ENCODE measurements around the gene PPM1L. TPM values are rescaled to one million over a fixed set of nuclear protein-coding genes. Genes with fewer than 3 reads are reported as not detected.

Gene PPM1L
- total and polyA plus RNA-seq, 9 donors: 2.2 to 12.1 (median 10.2) TPM

DNA sequence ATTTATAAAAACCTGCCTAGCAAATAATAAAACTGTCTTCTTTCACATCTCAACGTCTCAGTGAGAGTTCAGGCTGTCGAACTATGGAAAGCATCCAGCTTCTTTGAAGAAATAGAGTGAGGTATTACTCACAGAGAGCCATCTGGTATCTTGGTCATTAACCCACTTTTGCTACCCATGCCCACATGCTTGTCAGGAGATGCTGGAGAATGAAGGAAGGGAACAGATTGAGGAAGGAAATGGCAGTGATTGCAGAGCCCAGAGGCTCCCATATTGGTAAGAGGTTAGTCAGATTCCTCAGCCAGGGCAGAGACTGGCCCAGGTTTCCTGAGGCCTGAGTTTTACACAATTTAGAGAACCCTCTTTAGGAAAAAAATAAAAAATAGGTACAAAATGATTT, 230.0 kb downstream of the PPM1L start:
- no peaks in the 10 kb centered on the region for H3K4me1 ChIP-seq (ENCODE audit: insufficient read depth)
- no peaks in the 10 kb centered on the region for H3K9me3 ChIP-seq
- TF ChIP-seq EP300 (IDR thresholded peaks at IDR 0.05) (no peak), POLR2A (IDR thresholded peaks at IDR 0.05) (no peak)
- TF ChIP-seq, protein P1, sequence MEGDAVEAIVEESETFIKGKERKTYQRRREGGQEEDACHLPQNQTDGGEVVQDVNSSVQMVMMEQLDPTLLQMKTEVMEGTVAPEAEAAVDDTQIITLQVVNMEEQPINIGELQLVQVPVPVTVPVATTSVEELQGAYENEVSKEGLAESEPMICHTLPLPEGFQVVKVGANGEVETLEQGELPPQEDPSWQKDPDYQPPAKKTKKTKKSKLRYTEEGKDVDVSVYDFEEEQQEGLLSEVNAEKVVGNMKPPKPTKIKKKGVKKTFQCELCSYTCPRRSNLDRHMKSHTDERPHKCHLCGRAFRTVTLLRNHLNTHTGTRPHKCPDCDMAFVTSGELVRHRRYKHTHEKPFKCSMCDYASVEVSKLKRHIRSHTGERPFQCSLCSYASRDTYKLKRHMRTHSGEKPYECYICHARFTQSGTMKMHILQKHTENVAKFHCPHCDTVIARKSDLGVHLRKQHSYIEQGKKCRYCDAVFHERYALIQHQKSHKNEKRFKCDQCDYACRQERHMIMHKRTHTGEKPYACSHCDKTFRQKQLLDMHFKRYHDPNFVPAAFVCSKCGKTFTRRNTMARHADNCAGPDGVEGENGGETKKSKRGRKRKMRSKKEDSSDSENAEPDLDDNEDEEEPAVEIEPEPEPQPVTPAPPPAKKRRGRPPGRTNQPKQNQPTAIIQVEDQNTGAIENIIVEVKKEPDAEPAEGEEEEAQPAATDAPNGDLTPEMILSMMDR (IDR thresholded peaks at IDR 0.05): no peak
- intact Hi-C loops (cut with DNase I): no loop called here
- H3K4me3 ChIP-seq: no peak overlapping the region
- H3K27ac ChIP-seq: no peak overlapping the region
- no peaks in the 10 kb centered on the region for H3K36me3 ChIP-seq
- DNase-seq: no peak
- WGBS, 3 donors: 42 to 55% (median 47%) methylated on average over 2 of the region's 2 CpGs
- no peaks in the 10 kb centered on the region for H3K27me3 ChIP-seq

DNA sequence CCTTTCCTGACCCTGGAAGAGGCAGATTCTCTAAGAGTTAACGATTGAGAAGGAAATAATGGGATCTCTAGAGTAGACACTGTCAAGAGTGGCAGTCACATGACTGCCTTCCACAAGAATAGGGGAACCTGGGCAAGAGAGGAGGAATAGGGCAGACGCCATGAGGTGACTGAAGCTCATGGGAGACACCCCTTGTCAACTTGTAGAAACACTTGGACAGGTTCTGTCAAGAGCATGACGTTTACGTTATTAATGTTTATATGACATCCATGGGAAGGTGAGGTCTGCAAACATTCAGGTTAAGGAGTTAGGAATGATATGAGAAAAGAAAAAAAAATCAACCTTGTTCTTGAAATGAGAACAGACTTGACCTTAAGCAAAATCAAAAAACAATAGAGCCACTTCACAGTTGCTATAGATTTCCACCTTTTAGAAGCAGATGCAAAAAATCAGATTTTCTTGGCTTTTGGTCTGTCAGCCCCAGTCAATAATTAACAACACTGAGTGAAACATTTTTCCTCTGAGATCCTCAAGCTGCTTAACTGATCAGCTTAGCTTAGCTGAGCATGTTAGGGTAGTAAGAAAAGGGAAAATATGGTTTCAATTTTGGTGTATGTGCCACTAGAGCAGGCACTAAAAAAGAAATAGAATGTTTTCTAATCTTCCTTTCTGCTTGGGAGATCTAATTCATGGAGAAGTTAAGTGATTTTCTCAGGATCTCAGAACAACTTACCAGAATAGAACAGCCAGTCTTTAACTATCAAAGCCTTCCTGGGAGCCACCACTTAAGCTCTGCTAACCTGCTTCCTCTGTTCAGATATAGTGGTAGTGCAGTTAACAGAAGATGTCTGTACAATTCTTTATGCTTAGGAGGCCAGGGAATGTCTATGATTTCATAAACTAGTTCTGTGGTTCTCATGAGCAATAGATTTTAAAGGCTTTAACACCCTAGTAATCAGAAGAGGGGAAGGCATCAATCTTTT, 232.2 kb downstream of the PPM1L start:
- no peaks in the 10 kb centered on the region for H3K4me1 ChIP-seq (ENCODE audit: insufficient read depth)
- no peak overlapping the region for H3K27ac ChIP-seq
- TF ChIP-seq POLR2A (IDR thresholded peaks at IDR 0.05): no peak
- TF ChIP-seq, protein P1 (IDR thresholded peaks at IDR 0.05): no peak
- no peak for TF ChIP-seq EP300 (IDR thresholded peaks at IDR 0.05)
- H3K9me3 ChIP-seq: no peaks in the 10 kb centered on the region
- intact Hi-C loops (cut with DNase I): no loop called here
- 77 to 90% (median 90%) methylated on average over 4 of the region's 4 CpGs for WGBS, 3 donors
- DNase-seq: no peak
- no peaks in the 10 kb centered on the region for H3K27me3 ChIP-seq
- no peaks in the 10 kb centered on the region for H3K36me3 ChIP-seq
- H3K4me3 ChIP-seq: no peak overlapping the region

DNA sequence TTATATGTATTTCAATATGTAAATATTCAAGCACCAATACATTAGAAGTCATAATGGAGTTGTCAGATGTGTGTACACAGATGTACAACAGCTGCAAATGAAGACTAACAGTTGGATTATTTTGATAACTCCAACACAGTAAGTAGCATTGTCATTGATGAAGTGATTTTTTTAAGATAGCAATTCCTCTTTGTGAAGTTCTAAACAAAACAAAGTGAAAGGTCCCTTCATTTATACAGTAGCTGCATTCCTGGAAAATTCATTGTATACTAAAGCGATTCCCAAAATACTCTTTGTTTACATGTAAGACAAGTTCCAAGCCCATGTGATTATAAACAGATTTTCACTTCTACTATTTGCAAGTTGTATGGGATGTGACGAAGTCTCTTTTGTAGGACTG, 234.4 kb downstream of the PPM1L start:
- H3K27me3 ChIP-seq: no peaks in the 10 kb centered on the region
- no peak overlapping the region for H3K27ac ChIP-seq
- H3K9me3 ChIP-seq: no peaks in the 10 kb centered on the region
- 75 to 84% (median 82%) methylated on average over 2 of the region's 2 CpGs for WGBS, 3 donors
- no peak for TF ChIP-seq POLR2A (IDR thresholded peaks at IDR 0.05)
- DNase-seq: no peak
- H3K4me3 ChIP-seq: no peak overlapping the region
- H3K4me1 ChIP-seq (ENCODE audit: insufficient read depth): no peaks in the 10 kb centered on the region
- no peaks in the 10 kb centered on the region for H3K36me3 ChIP-seq
- intact Hi-C loops (cut with DNase I): no loop called here

DNA sequence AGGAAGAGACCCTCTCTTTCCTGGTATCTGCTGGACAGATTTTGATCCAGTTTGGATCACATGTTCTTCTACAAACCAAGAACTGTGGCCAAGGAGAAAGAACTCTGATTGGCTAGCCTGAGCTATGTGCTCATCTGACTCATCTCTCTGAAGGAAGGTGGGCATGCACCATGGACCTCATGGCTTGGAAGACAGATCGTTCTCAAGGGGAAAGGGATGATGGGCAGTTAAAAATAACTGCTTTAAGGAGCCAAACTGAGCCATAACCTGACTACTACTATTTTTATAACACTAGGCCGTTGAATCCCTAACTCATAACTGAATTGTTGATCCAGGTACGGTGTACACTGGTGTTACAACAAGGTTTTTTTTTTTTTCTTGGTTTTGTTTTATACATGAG, 236.7 kb downstream of the PPM1L start:
- intact Hi-C loops (cut with DNase I): no loop called here
- TF ChIP-seq POLR2A (IDR thresholded peaks at IDR 0.05): no peak
- TF ChIP-seq EP300 (IDR thresholded peaks at IDR 0.05): no peak
- TF ChIP-seq, protein P1 (IDR thresholded peaks at IDR 0.05): no peak
- H3K4me1 ChIP-seq (ENCODE audit: insufficient read depth): no peaks in the 10 kb centered on the region
- no peak overlapping the region for H3K27ac ChIP-seq
- no peak for DNase-seq
- no peaks in the 10 kb centered on the region for H3K9me3 ChIP-seq
- WGBS, 3 donors: 60 to 95% (median 77%) methylated on average over 3 of the region's 3 CpGs
- H3K4me3 ChIP-seq: no peak overlapping the region
- no peaks in the 10 kb centered on the region for H3K27me3 ChIP-seq
- no peaks in the 10 kb centered on the region for H3K36me3 ChIP-seq

DNA sequence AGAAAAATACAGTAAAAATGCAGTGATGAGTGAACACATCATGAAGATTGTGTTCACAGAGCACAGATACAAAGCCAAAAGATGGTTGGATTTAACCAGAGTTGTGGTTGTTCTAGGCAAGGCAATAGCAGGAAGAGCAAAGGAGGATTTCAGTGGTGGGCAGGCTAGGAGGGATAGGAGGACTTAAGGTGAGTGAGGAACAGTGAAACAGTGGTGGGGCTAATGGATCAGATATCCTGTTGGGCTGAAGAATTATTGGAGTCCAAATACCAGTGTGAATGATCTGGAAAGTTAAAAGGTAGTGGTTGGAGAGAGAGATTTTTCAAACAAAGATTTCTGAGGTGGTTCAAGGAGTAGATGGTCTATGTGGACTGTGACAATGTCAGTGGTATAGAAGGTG, 240.8 kb downstream of the PPM1L start:
- Histone ChIP-seq H3K36me3 (no peaks in the 10 kb centered on the region), H3K27me3 (no peaks in the 10 kb centered on the region), H3K4me1 (ENCODE audit: insufficient read depth) (no peaks in the 10 kb centered on the region), H3K4me3 (no peak overlapping the region), H3K27ac (no peak overlapping the region), H3K9me3 (no peaks in the 10 kb centered on the region)
- TF ChIP-seq POLR2A (IDR thresholded peaks at IDR 0.05) (no peak), EP300 (IDR thresholded peaks at IDR 0.05) (no peak)
- TF ChIP-seq, protein P1 (IDR thresholded peaks at IDR 0.05): no peak
- DNase-seq: no peak
- intact Hi-C loops (cut with DNase I): no loop called here

All from ovary (tissue), 9 donors.